ENCODE results near the gene SPANXC. TPM values are rescaled to one million over a fixed set of nuclear protein-coding genes. Genes with fewer than 3 reads are reported as not detected.

SPANXC gene
- total and polyA plus RNA-seq, 2 of the 8 experiments (the other 6 are each of a cell fraction or from before 2014, with no cell fraction given): not detected

- Histone ChIP-seq H2BK12ac (ENCODE audit: low read depth, low read length) (no peak overlapping the region), H2BK20ac (ENCODE audit: low read length) (no peak overlapping the region), H2BK15ac (ENCODE audit: low read length) (no peak overlapping the region), H4K20me1 (replicated peaks in 1 of 2; ENCODE audit: control insufficient read depth in 1 of 2, insufficient read depth in 2 of 2, low read length in 2 of 2) (no peaks in the 10 kb centered on the region), H2AFZ (ENCODE audit: low read length) (no peak overlapping the region), H2AK5ac (ENCODE audit: low read depth, low read length) (no peak overlapping the region), H3K27me3 (replicated peaks in 1 of 4; ENCODE audit: control insufficient read depth in 3 of 4, extremely low read depth in 1 of 4, insufficient read depth in 3 of 4, low read length in 3 of 4) (no peaks in the 10 kb centered on the region), H3K4me1 (replicated peaks in 1 of 4; ENCODE audit: control insufficient read depth in 3 of 4, insufficient read depth in 4 of 4, low read length in 3 of 4) (no peaks in the 10 kb centered on the region), H2BK5ac (ENCODE audit: low read depth, low read length) (no peak overlapping the region), H3K36me3 (ENCODE audit: control insufficient read depth in 2 of 4, insufficient read depth in 4 of 4, low read length in 3 of 4) (no peaks in the 10 kb centered on the region), H3K4me2 (ENCODE audit: insufficient read depth in 1 of 2, low read depth in 2 of 2, low read length in 2 of 2) (no peak overlapping the region), H3K9me3 (ENCODE audit: insufficient read depth in 2 of 2, low read depth in 1 of 2, low read length in 1 of 2) (no peaks in the 10 kb centered on the region), H3K9ac (replicated peaks in 1 of 4; ENCODE audit: extremely low read depth in 1 of 4, low read depth in 3 of 4, low read length in 3 of 4) (no peak overlapping the region), H4K91ac (replicated peaks; ENCODE audit: insufficient read length, low read length) (no peak overlapping the region), H2BK120ac (replicated peaks; ENCODE audit: low read depth, low read length) (no peak overlapping the region), H3K79me2 (ENCODE audit: control insufficient read depth in 1 of 2, insufficient read depth in 2 of 2, low read length in 2 of 2) (no peaks in the 10 kb centered on the region), H3K18ac (ENCODE audit: extremely low read depth, low read length) (no peak overlapping the region), H3K4ac (replicated peaks; ENCODE audit: insufficient read length, low read depth, low read length) (no peak overlapping the region), H4K8ac (ENCODE audit: extremely low read depth, insufficient read depth, low read length) (no peak overlapping the region), H3K23ac (ENCODE audit: insufficient read length) (no peak overlapping the region), H3K14ac (ENCODE audit: insufficient read length) (no peak overlapping the region), H3K23me2 (ENCODE audit: low read depth, low read length) (no peaks in the 10 kb centered on the region), H4K5ac (ENCODE audit: insufficient read length, low read depth, low read length) (no peak overlapping the region), H3K4me3 (ENCODE audit: extremely low read depth in 1 of 4, insufficient read depth in 2 of 4, low read depth in 3 of 4, low read length in 4 of 4) (no peak overlapping the region), H3K56ac (replicated peaks; ENCODE audit: insufficient read length, low read depth, low read length) (no peak overlapping the region), H3K79me1 (ENCODE audit: low read depth, low read length) (no peaks in the 10 kb centered on the region), H3K27ac (ENCODE audit: low read depth, low read length) (no peak overlapping the region)
- POLR2A ChIA-PET (ENCODE audit: partially characterized antibody): no interaction called here
- TF ChIP-seq MAFK (IDR thresholded peaks at IDR 0.05; ENCODE audit: low read depth, low read length) (peak; percentile 77; the same call in 1 of the 2 replicates), EGR1 (IDR thresholded peaks at IDR 0.05; ENCODE audit: borderline replicate concordance, low read depth, low read length) (no peak)
- CTCF ChIA-PET (ENCODE audit: partially characterized antibody): no interaction called here
- 100% methylated on average over 1 of the region's 1 CpG; no CpG with 5 or more reads in 1 of the 2 experiments for WGBS, 2 experiments (ENCODE audit: extremely low coverage in 1 of 2, insufficient coverage in 1 of 2, insufficient read length in 1 of 2, insufficient replicate concordance in 2 of 2, low coverage in 1 of 2, low lambda C conversion rate in 2 of 2, missing lambda C conversion rate in 1 of 2)
- DNase-seq (ENCODE audit: low read depth in 1 of 2, low spot score in 2 of 2) (no peak), FAIRE-seq (no peak)
Observed at GRCh38 chrX:141258080-141258479, 15.8 kb upstream of the SPANXC start.

All from H1 (cell line).